ENCODE results near the gene PIBF1. TPM values are rescaled to one million over a fixed set of nuclear protein-coding genes. Genes with fewer than 3 reads are reported as not detected.

PIBF1 gene
- total and polyA plus RNA-seq, 2 of the 4 experiments (the other 2 are of a cell fraction) = 5.1 to 13.3 TPM

DNA sequence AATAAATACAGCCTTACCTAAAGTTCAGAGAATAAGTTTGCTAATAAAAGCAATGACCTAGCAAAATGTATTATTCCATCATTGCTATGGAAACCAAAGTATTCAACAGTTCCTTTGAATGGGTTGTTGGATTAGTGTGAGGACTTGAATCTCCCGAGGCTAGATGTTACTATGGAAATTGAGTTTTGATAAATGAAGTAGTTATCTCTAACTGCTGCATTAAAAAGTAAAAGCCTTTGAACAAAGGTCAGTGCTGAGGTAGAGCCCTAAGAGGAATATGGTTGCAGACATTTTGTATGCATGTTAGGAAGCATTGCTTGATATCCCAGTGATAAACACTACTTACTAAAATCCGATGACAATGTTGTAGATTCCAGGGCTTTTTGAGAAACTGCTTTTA is 283.1 kb downstream of the PIBF1 start:
- Histone ChIP-seq H2BK5ac (ENCODE audit: low read depth, low read length, poor library complexity, severe bottlenecking) (no peak overlapping the region), H2BK120ac (ENCODE audit: low read depth, low read length) (no peak overlapping the region), H3K9ac (ENCODE audit: low read depth, low read length) (no peak overlapping the region), H3K14ac (replicated peaks; ENCODE audit: low read depth, low read length) (no peak overlapping the region), H4K5ac (ENCODE audit: low read depth, low read length) (no peak overlapping the region), H4K91ac (ENCODE audit: insufficient read depth, low read depth, low read length) (no peak overlapping the region), H2AK9ac (replicated peaks; ENCODE audit: low read depth, low read length, poor library complexity) (no peak overlapping the region), H3K4me1 (ENCODE audit: control insufficient read depth, insufficient read depth, low read length) (peaks cover 5% of the 10 kb centered on the region), H4K20me1 (ENCODE audit: insufficient read depth, low read length) (no peaks in the 10 kb centered on the region), H2AFZ (replicated peaks; ENCODE audit: low read length, poor library complexity) (no peak overlapping the region), H3K79me1 (ENCODE audit: low read depth in 1 of 2, low read length in 2 of 2) (peaks cover 18 to 27% of the 10 kb centered on the region in 2 experiments), H3K18ac (ENCODE audit: low read depth, low read length) (no peak overlapping the region), H3K4me3 (ENCODE audit: insufficient read depth, low read depth, low read length) (no peak overlapping the region), H3K4ac (ENCODE audit: low read depth, low read length) (no peak overlapping the region), H2BK15ac (ENCODE audit: low read depth, low read length) (no peak overlapping the region), H3K27me3 (ENCODE audit: control insufficient read depth, insufficient read depth, low read length) (no peaks in the 10 kb centered on the region), H3K56ac (ENCODE audit: extremely low read depth, insufficient read depth, low read length) (no peak overlapping the region), H3K4me2 (ENCODE audit: low read depth, low read length) (no peak overlapping the region), H3K23ac (ENCODE audit: low read depth, low read length) (no peak overlapping the region), H4K8ac (ENCODE audit: low read depth in 2 of 2, low read length in 2 of 2) (no peak overlapping the region), H2BK20ac (ENCODE audit: low read depth, low read length) (no peak overlapping the region), H3K27ac (ENCODE audit: insufficient read depth, low read length) (no peak overlapping the region), H2AK5ac (ENCODE audit: low read depth, low read length) (no peak overlapping the region), H3K9me3 (ENCODE audit: control insufficient read depth, insufficient read depth, low read length) (no peaks in the 10 kb centered on the region), H3K9me1 (ENCODE audit: insufficient read depth, low read length) (no peaks in the 10 kb centered on the region), H3K36me3 (ENCODE audit: control insufficient read depth, insufficient read depth, low read length) (peaks cover 5% of the 10 kb centered on the region)
- in situ Hi-C loops (cut with MboI; ENCODE audit: low sequenced_read_pairs) = no loop called here
- BruUV-seq (replicated peaks) = no TSS peak
- CTCF ChIA-PET = no interaction called here
- ATAC-seq (ENCODE audit: low read depth) (no peak), DNase-seq (no peak)
- TF ChIP-seq POLR2A (IDR thresholded peaks at IDR 0.05; ENCODE audit: low read depth, low read length) (no peak), MAFK (IDR thresholded peaks at IDR 0.05; ENCODE audit: low read depth, low read length) (no peak), MXI1 (IDR thresholded peaks at IDR 0.05; ENCODE audit: borderline replicate concordance, low read depth, low read length) (no peak), CEBPB (IDR thresholded peaks at IDR 0.05; ENCODE audit: low read depth, low read length) (no peak), RFX5 (IDR thresholded peaks at IDR 0.05; ENCODE audit: low read depth, low read length) (no peak)
- WGBS, 2 experiments (ENCODE audit: extremely low coverage in 2 of 2, insufficient read length in 1 of 2) = no CpG with 5 or more reads among the region's 2 CpGs
- intact Hi-C loops (cut with micrococcal nuclease) = no loop called here
- dilution Hi-C loops (cut with HindIII; ENCODE audit: low sequenced_read_pairs, unreplicated experiment) = no loop called here
- POLR2A ChIA-PET (ENCODE audit: unreplicated experiment) = no interaction called here

Data from IMR-90 (cell line).